GM12874 (cell line): ENCODE results near the gene TAC3.

Source experiments
- TF ChIP-seq, protein P1 (sequence below): IDR thresholded peaks from 2 replicates; pipeline ENCODE4 v1.5.1; 2011; ENCODE audit warnings: low read depth, mild to moderate bottlenecking, control low read depth, low read length, moderate library complexity; ENCODE audit not compliant: insufficient read depth

TAC3 gene

DNA sequence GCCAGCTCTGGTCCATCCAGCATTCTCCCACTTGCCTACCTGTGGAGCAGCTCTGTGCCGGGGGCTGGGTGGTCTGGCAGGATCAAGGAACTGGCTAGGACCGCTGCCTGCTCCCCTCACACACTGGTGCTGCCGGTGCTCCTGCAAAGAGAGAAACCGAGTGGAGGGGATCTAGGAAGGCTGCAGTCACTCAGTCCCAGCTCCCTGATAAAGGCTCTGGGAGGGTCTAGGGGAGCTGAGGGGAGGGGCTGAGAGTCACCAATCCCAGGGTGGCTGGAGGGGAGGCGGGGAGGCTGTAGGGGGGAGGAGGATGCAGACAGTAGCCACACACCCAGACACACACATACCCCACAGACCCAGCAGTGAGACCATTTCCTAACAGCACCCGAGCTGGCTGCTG lies at the start of gene TAC3:
Gene TAC3, minus strand, starts transcription at position 182 of the 400 bp plus-strand sequence. CDS start 732 bp downstream, outside the sequence.
- TF ChIP-seq, protein P1, sequence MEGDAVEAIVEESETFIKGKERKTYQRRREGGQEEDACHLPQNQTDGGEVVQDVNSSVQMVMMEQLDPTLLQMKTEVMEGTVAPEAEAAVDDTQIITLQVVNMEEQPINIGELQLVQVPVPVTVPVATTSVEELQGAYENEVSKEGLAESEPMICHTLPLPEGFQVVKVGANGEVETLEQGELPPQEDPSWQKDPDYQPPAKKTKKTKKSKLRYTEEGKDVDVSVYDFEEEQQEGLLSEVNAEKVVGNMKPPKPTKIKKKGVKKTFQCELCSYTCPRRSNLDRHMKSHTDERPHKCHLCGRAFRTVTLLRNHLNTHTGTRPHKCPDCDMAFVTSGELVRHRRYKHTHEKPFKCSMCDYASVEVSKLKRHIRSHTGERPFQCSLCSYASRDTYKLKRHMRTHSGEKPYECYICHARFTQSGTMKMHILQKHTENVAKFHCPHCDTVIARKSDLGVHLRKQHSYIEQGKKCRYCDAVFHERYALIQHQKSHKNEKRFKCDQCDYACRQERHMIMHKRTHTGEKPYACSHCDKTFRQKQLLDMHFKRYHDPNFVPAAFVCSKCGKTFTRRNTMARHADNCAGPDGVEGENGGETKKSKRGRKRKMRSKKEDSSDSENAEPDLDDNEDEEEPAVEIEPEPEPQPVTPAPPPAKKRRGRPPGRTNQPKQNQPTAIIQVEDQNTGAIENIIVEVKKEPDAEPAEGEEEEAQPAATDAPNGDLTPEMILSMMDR = no peak

DNA sequence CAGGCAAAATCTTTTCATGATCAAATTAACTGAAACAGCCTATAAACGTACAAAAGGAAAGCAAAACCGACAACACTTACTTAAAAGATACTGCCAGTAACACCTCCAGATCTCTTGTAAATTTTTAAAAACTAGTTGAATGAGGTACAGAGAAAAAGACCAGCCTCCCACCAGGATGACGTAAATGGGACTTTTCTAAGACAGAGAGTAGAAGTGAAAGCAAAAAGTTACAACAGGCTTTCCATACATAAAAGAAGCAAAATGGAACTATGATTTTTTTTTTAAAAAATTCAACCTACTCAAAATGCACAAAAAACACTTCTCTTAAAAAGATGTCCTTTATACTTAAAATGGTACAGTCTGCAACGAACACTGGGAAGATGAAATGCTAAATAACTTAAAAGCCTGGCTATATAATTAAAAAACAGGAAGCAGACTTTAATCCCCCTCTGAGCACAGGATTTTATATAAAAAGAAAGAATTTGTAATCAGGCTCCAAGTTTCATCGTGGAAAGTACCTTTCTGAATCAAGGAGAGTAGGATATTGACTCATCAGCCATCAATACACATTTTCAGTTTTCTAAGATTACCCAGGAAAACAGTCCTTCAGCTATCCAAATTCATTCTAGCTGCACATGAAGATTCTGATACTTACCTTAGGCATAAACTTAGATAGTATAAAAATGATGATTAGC lies 47.8 kb upstream of the TAC3 start:
- TF ChIP-seq, protein P1 = no peak

DNA sequence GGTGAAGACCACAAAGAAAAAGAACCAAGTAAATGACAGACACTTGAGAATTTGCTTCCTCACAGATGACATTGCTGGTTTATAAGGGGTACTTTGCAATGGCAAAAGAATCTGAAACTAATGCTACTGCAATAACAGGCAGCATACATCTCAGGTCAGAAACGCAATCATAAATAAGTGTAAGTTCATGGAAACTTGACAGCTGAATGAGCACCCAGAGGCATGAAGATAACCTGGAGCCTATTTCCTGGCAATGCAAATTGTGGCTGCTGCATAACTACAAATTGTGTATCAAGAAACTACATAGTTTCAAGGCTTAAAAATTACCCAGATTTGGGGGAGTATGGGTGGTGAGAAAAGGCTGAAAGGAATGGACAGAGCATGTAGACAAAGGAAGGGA lies 42.1 kb upstream of the TAC3 start:
- TF ChIP-seq, protein P1 = no peak

DNA sequence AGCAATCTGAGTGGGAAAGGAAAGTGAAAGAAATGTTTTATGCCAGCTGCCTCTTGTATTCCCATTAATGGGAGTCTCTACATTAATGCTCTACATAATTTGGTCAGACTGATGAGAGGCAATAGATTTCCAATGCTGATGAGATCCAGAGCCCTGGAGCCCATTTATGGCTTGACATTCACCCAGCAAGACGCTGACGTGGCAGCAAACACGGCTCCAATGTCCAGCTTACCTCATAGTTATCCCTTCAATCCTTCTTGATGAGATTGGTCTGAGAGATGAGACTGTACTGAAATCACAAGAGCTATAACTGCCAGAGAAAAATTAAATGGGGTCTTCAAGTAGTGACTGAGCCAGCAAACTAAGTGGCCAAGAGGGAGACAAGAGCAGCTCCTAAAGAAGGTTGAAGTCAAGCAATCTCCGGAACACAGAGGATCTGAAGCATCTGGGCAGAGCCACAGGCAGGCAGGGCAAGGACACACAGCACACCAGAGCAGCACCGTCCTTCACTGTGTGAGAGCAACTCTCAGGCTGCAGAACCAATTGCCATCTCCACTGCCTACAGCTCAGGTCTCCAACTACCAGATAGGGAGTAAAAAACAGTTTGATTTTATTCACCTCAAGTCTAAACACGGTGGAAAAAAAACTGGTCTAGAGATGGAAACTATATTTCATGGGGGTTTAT lies 40.9 kb upstream of the TAC3 start:
- TF ChIP-seq, protein P1 = no peak

DNA sequence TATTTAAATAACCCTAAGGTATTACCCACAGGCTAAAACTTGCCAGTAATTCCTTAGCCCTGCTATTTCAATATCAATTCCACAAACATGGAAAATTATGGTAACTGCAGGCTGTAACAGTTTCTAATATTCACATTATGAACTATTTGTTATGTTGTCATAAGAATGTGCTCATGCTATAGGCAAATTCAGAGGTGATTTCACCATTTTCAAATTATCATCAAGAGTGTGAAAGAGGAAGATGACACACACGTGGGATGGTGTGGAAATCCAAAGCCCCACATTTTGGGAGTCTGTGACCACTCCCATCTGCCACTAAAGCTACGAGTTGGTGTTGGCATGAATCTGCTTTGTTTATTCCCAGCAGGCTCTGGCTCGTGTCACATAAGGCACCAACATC lies 39.5 kb upstream of the TAC3 start:
- TF ChIP-seq, protein P1 = no peak

DNA sequence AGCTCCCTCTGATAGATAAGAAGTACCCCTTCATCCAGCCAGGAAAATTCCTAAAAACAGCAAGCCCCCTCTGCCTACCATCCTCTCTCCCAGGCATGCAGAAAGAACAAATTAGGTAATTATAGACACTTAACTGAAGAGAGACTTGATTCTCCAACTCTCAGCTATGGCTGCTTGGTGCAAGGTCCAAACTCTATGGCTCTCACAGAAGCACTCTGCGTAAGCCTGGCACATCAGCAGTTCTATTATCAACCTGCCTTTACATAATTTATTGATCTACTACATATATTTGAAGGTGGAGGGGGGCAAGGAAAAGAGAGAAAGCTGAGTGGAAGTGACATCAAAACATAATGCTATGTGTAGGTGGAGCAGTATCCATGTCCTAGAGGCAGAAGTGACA lies 34.7 kb upstream of the TAC3 start:
- TF ChIP-seq, protein P1 = no peak

DNA sequence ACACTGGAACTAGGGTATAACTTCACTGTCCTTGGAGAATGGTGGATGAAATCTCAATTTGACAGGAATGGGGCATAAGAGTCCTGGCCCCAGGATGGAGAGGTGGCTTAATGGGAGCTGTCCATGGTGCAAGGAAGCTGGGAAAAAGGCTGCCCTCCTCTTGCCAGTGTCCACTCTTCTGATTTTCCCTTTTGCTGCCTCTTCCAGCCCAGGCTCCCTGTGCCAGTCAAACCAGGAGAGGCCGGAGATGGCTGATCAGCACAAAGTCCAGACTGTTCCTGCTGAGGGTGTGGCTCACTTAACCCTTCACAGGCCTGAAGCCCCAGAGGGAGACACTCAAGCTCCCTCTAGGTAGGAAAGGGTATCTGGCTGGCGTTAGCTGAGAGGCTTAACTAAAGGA lies 33.6 kb upstream of the TAC3 start, which contains the start of gene MYO1A:
Gene MYO1A, minus strand, starts transcription at position 240 of the 400 bp plus-strand sequence. CDS start 1,806 bp downstream, outside the sequence.
- TF ChIP-seq, protein P1 = no peak
